ENCODE measurements around the gene RBMS1.

Gene RBMS1

DNA sequence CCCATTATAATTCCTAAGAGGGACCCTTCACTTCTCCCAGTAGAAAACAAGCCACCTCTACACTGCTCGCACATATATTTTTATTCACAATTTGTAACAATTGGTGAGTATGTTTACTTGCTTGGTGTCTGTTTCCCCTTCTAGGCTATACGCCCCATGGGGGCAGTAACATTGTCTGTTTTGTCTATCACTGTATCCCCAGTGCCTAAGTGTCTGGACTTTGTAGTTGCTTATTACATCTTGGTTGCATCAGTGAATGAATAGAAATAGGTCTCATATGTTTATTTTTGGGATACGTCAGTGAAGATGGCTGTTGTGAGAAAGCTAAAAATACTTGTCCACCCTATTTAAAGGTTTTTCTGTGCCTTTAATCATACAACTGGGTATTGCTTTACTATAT, 206.1 kb downstream of the RBMS1 start:
- TF ChIP-seq CTCF (IDR thresholded peaks at IDR 0.05; ENCODE audit: control extremely low read depth, extremely low read depth, low read depth, missing control alignments) = no peak
- ChIA-PET POLR2A (no interaction called here), CTCF (no interaction called here)
- DNase-seq (ENCODE audit: extremely low spot score) = no peak

- TF ChIP-seq CTCF (IDR thresholded peaks at IDR 0.05; ENCODE audit: control extremely low read depth, extremely low read depth, low read depth, missing control alignments) = no peak
- ChIA-PET POLR2A (no interaction called here), CTCF (no interaction called here)
- no peak for DNase-seq (ENCODE audit: extremely low spot score)
Observed at GRCh38 chr2:160286551-160286950, 207.1 kb downstream of the RBMS1 start.

GRCh38 chr2:160283675-160284074, 209.9 kb downstream of the RBMS1 start:
- POLR2A ChIA-PET = no interaction called here
- no peak for TF ChIP-seq CTCF (IDR thresholded peaks at IDR 0.05; ENCODE audit: control extremely low read depth, extremely low read depth, low read depth, missing control alignments)
- CTCF ChIA-PET = no interaction called here
- no peak for DNase-seq (ENCODE audit: extremely low spot score)

- TF ChIP-seq CTCF (IDR thresholded peaks at IDR 0.05; ENCODE audit: control extremely low read depth, extremely low read depth, low read depth, missing control alignments) = no peak
- POLR2A ChIA-PET = no interaction called here
- DNase-seq (ENCODE audit: extremely low spot score) = no peak
- CTCF ChIA-PET = interaction anchor here (1.2 to 2.6 kb wide), 5 partner anchors 9 to 41 kb away, joined by 3 to 10 read pairs (median 4); no protein-coding TSS in a partner anchor
Observed at GRCh38 chr2:160282063-160282580, 211.5 kb downstream of the RBMS1 start.

- ChIA-PET CTCF (interaction anchor here (1.5 to 2.6 kb wide), 4 partner anchors 10 to 42 kb away, joined by 3 to 10 read pairs (median 4); no protein-coding TSS in a partner anchor), POLR2A (no interaction called here)
- DNase-seq (ENCODE audit: extremely low spot score) = no peak
- no peak for TF ChIP-seq CTCF (IDR thresholded peaks at IDR 0.05; ENCODE audit: control extremely low read depth, extremely low read depth, low read depth, missing control alignments)
Observed at GRCh38 chr2:160281213-160281612, 212.4 kb downstream of the RBMS1 start.

GRCh38 chr2:160279813-160280465, 213.7 kb downstream of the RBMS1 start:
- no peak for TF ChIP-seq CTCF (IDR thresholded peaks at IDR 0.05; ENCODE audit: control extremely low read depth, extremely low read depth, low read depth, missing control alignments)
- no peak for DNase-seq (ENCODE audit: extremely low spot score)
- ChIA-PET CTCF (interaction anchor here (1.0 to 2.6 kb wide), 2 partner anchors 10 to 18 kb away, joined by 3 to 12 read pairs; no protein-coding TSS in a partner anchor), POLR2A (no interaction called here)

Data from GM10248 (cell line).